K562 (cell line): ENCODE measurements around the gene GLB1L. TPM values are rescaled to one million over a fixed set of nuclear protein-coding genes. Genes with fewer than 3 reads are reported as not detected.

Source experiments
- ATAC-seq: fragments of 200-7000 bp; cut with Tn5 transposase; 3 replicates; pipeline ENCODE4 v1.9.1; 2020; ENCODE audit warnings: moderate library complexity
- BruUV-seq: library from RNA; stranded (reverse); fragments of 400-500 nt; replicated peaks from 2 replicates; lab custom pipeline; 2021; lab: Mats Ljungman, UMichigan
- CTCF ChIA-PET: fragments of 300-600 bp; formaldehyde crosslinking; extraction: SDS; loops from one replicate; lab custom pipeline; 2021; ENCODE audit warnings: low intra/inter-chr PET ratio; lab: Yijun Ruan, JAX
- POLR2A ChIA-PET: fragments of 300-600, 350-650 bp; sonication (Branson Sonifier 250); formaldehyde crosslinking; extraction: SDS; loops from one replicate; lab custom pipeline; 2021; ENCODE audit warnings: antibody characterized with exemption, inconsistent platforms; lab: Yijun Ruan, JAX
- DNase-seq, 4 experiments: peaks; one replicate each; pipeline versions ENCODE4 v3.0.0 to v3.0.0-alpha.2; 2011 to 2018; ENCODE audit warnings: low spot score in 3 of 4, mixed read lengths in 3 of 4; ENCODE audit errors: extremely low read depth in 1 of 4
- FAIRE-seq: peaks from 2 replicates; lab custom pipeline; 2011; peaks lifted over from hg19 to GRCh38; lab: Jason Lieb, UNC
- H2AFZ ChIP-seq: 2 replicates; pipeline ENCODE4 v1.6.0; 2011; ENCODE audit warnings: low read depth, low read length, control low read depth, inconsistent platforms
- H3K27ac ChIP-seq: fragments of 200-600 bp; 3 replicates; pipeline ENCODE4 v1.8.0; 2011; ENCODE audit warnings: low read depth, mild to moderate bottlenecking, control low read depth, inconsistent platforms, low read length, moderate library complexity, mixed read lengths; ENCODE audit errors: extremely low read depth
- H3K27me3 ChIP-seq, 2 experiments: fragments of 300-600 bp in 1 of 2; 2 replicates in 1 of 2; 3 replicates in 1 of 2; pipeline versions ENCODE4 v1.6.0 to v1.8.0; 2011; ENCODE audit warnings: inconsistent platforms in 2 of 2, low read length in 2 of 2, mild to moderate bottlenecking in 1 of 2, mixed read lengths in 1 of 2, moderate library complexity in 1 of 2; ENCODE audit not compliant: control insufficient read depth in 2 of 2, insufficient read depth in 2 of 2
- H3K36me3 ChIP-seq: fragments of 300-600 bp; 3 replicates; pipeline ENCODE4 v1.8.0; 2011; ENCODE audit warnings: mild to moderate bottlenecking, low read length, inconsistent platforms; ENCODE audit not compliant: control insufficient read depth, insufficient read depth
- H3K4me1 ChIP-seq, 2 experiments: fragments of 200-600 bp in 1 of 2; replicated peaks in 1 of 2; 2 replicates in 1 of 2; 3 replicates in 1 of 2; pipeline versions ENCODE4 v1.5.1 to v1.8.0; 2011; ENCODE audit warnings: inconsistent platforms in 2 of 2, low read length in 2 of 2, mild to moderate bottlenecking in 1 of 2, mixed read lengths in 1 of 2, moderate library complexity in 1 of 2; ENCODE audit not compliant: control insufficient read depth in 2 of 2, insufficient read depth in 2 of 2
- H3K4me2 ChIP-seq: 2 replicates; pipeline ENCODE4 v1.6.1; 2011; ENCODE audit warnings: low read length, control low read depth, inconsistent platforms, mixed read lengths; ENCODE audit not compliant: insufficient read depth
- H3K4me3 ChIP-seq: fragments of 200-600 bp; sonication (generic), shearing (Covaris generic); 2 replicates; pipeline ENCODE4 v1.5.1; 2016; ENCODE audit warnings: control low read depth, inconsistent platforms
- H3K79me2 ChIP-seq: fragments of 200-600 bp; 3 replicates; pipeline ENCODE4 v1.8.0; 2011; ENCODE audit warnings: low read length, inconsistent platforms; ENCODE audit not compliant: control insufficient read depth, insufficient read depth
- H3K9ac ChIP-seq, 2 experiments: 2 replicates each; pipeline versions ENCODE4 v1.6.0 to v1.6.1; 2011; ENCODE audit warnings: low read depth in 2 of 2, low read length in 2 of 2, control low read depth in 1 of 2, inconsistent platforms in 1 of 2, mild to moderate bottlenecking in 1 of 2, mixed read lengths in 1 of 2; ENCODE audit not compliant: insufficient read depth in 1 of 2
- H3K9me1 ChIP-seq: one replicate; pipeline ENCODE4 v1.6.0; 2011; ENCODE audit warnings: inconsistent platforms, mild to moderate bottlenecking, low read length, moderate library complexity; ENCODE audit not compliant: control insufficient read depth, insufficient read depth
- H3K9me3 ChIP-seq: replicated peaks from 2 replicates; pipeline ENCODE4 v1.5.1; 2011; ENCODE audit warnings: low read depth, low read length, inconsistent platforms; ENCODE audit not compliant: control insufficient read depth, insufficient read depth
- H4K20me1 ChIP-seq: replicated peaks from 2 replicates; pipeline ENCODE4 v1.6.1; 2011; ENCODE audit warnings: low read length, inconsistent platforms, mixed read lengths; ENCODE audit not compliant: control insufficient read depth, insufficient read depth
- CBX5 ChIP-seq: IDR thresholded peaks from 2 replicates; pipeline ENCODE4 v1.6.1; 2014; ENCODE audit warnings: low read depth, borderline replicate concordance
- ELF2 ChIP-seq: fragments of 250-450 bp; sonication (Bioruptor Pico); IDR thresholded peaks from 2 replicates; pipeline ENCODE4 v1.5.0; 2021; ENCODE audit warnings: mild to moderate bottlenecking
- MAFG ChIP-seq: fragments of 450-650 bp; conservative IDR thresholded peaks from 2 replicates; pipeline ENCODE4 v1.6.1; 2016; ENCODE audit warnings: missing genetic modification characterization, missing compliant biosample characterization
- POLR2G ChIP-seq: fragments of 200-400 bp; formaldehyde crosslinking; IDR thresholded peaks from 2 replicates; pipeline ENCODE4 v1.6.1; 2017; ENCODE audit warnings: low read depth, mild to moderate bottlenecking, antibody characterized with exemption, low read length, moderate library complexity
- RBFOX2 ChIP-seq: fragments of 200-400 bp; formaldehyde crosslinking; IDR thresholded peaks from 2 replicates; pipeline ENCODE4 v1.6.1; 2017; ENCODE audit warnings: low read depth, mild to moderate bottlenecking, low read length, moderate library complexity
- SP1 ChIP-seq: sonication (generic); formaldehyde crosslinking; IDR thresholded peaks from 2 replicates; pipeline ENCODE4 v1.8.1; 2022; ENCODE audit warnings: mild to moderate bottlenecking, missing genetic modification reagents
- ZBTB43 ChIP-seq: sonication (generic); formaldehyde crosslinking; IDR thresholded peaks from 2 replicates; pipeline ENCODE4 v1.8.0; 2023; ENCODE audit warnings: mild to moderate bottlenecking, missing genetic modification reagents
- ZNF184 ChIP-seq: sonication (generic); formaldehyde crosslinking; IDR thresholded peaks from 2 replicates; pipeline ENCODE4 v1.5.0; 2020; ENCODE audit warnings: missing genetic modification reagents
- WGBS: fragments of 100-300 bp; shearing (Covaris generic); methylation state at CpG from one replicate; pipeline ENCODE4 v1.1.6; 2016; ENCODE audit warnings: low coverage, mixed read lengths; ENCODE audit not compliant: insufficient coverage; ENCODE audit errors: missing lambda C conversion rate; 5-methylcytosine and 5-hydroxymethylcytosine counted together
- in situ Hi-C: fragments of 300-500 bp; cut with MboI; formaldehyde crosslinking; loops from 4 replicates; pipeline ENCODE4 v1.15.0; 2018; ENCODE audit warnings: inconsistent platforms, mixed read lengths
- intact Hi-C: fragments of 100-400 bp; cut with micrococcal nuclease; formaldehyde crosslinking; loops from 2 replicates; pipeline ENCODE4 v1.14.2; 2022
- polyA plus RNA-seq, 8 experiments: library from polyadenylated mRNA; depleted of rRNA in 4 of 8; stranded (reverse) in 5 of 8; unstranded in 3 of 8; fragments of >200 nt; fragmentation: Nextera tagmentation in 2 of 8; fragmentation: Illumina TruSeq in 1 of 8; extraction: Ambion mirVana in 2 of 8; extraction: Trizol in 1 of 8; gene quantifications; 2 replicates each; pipeline versions ENCODE4 v1.2.1 to v1.2.3, GENCODE V29; 2011 to 2014; ENCODE audit warnings: inconsistent platforms in 1 of 8, missing spikeins in 1 of 8
- total RNA-seq, 7 experiments: library from RNA; depleted of rRNA in 6 of 7; stranded (reverse); fragments of >200 nt in 6 of 7; fragmentation: Illumina TruSeq in 2 of 7; extraction: Trizol in 2 of 7; gene quantifications; 2 replicates each; pipeline versions ENCODE4 v1.2.1 to v1.2.3, GENCODE V29; 2011 to 2021; ENCODE audit warnings: low replicate concordance in 1 of 7

GLB1L gene
- total and polyA plus RNA-seq, 9 of the 15 experiments (the other 6 are each of a cell fraction or from before 2014, with no cell fraction given) = 0.42 to 2.9 (median 2.5) TPM

GRCh38 chr2:219250049-219250781 is 5.0 kb upstream of the GLB1L start:
- ChIA-PET POLR2A (interaction anchor here (0.5 to 3.4 kb wide), 11 partner anchors 8 to 180 kb away, joined by 3 to 22 read pairs (median 4); partner anchors contain the start of genes ABCB6, ANKZF1, ATG9A and DNAJB2), CTCF (no interaction called here)
- BruUV-seq = no TSS peak
- in situ Hi-C loops = no loop called here
- Histone ChIP-seq H3K9me3 (no peaks in the 10 kb centered on the region), H3K4me3 (no peak overlapping the region), H2AFZ (no peak overlapping the region), H3K27ac (no peak overlapping the region; the same call in 2 of the 3 replicates), H3K9ac (no peak overlapping the region), H3K36me3 (peaks cover 57% of the 10 kb centered on the region), H4K20me1 (0 out of 2 replicates have a peak, but pooled peaks cover 3% of the 10 kb centered on the region), H3K9me1 (no peaks in the 10 kb centered on the region), H3K4me1 (peaks cover 27 to 58% of the 10 kb centered on the region in 2 experiments; a peak in 4 of 5 replicates), H3K4me2 (no peak overlapping the region), H3K27me3 (0 out of 5 replicates have a peak, but pooled peaks cover 0 to 4% of the 10 kb centered on the region in 2 experiments), H3K79me2 (peaks cover 40% of the 10 kb centered on the region)
- ATAC-seq (no peak), FAIRE-seq (no peak), DNase-seq (no peak)
- 90% methylated on average over 18 of the region's 22 CpGs for WGBS
- intact Hi-C loops = no loop called here
- TF ChIP-seq ELF2 (CRISPR knock-in tag) = no peak
- TF ChIP-seq SP1 (CRISPR knock-in tag) = no peak
- TF ChIP-seq ZBTB43 = no peak
- no peak for TF ChIP-seq CBX5
- peak; percentile 45; the same call in 1 of the 2 replicates for TF ChIP-seq RBFOX2
- no peak for TF ChIP-seq ZNF184 (CRISPR knock-in tag)
- peak; percentile 60 for TF ChIP-seq POLR2G
- TF ChIP-seq MAFG (tag) = no peak
